ENCODE results near the gene NAT14. TPM values are rescaled to one million over a fixed set of nuclear protein-coding genes. Genes with fewer than 3 reads are reported as not detected.

NAT14 gene
- polyA plus RNA-seq, 10 donors, result 21.1 to 41.2 (median 27.1) TPM

DNA sequence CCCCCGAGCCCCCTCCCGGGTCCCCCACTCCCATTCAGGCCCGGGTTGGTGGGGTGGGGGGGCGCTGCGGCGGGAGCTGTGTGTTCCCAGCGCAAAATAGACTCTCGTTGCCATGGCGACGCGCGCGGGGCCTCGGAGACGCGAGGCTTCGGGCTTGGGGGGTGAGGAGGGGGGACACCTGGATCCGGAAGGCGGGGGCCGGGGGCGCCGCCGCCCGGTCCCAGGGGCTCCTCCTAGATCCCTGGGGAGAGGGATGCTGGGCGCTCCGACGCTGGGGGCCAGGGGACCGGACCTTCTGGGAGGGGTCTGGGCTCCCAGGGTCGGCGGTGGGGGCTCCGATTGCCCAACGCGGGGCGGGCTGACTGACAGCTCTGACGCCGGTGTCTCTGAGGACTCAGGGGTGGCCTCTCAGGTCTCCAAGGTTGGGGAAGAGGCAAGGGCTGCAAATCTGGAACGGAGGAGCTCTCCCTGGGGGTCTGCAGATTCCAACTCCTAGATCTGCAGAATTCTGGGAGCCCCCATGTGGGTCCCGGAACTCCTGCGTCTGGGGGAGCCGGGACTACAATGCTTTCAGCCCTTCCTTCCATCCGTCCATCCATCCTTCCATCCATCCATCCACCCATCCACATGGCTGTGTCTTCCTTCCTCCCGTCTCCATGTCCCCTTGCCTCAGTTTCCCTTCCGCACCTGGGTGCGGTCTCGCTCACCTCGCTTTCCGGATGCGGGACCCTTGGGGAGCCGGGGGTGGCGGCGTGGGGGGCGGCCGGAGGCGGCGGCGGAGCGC, 32.8 kb upstream of the NAT14 start:
- DNase-seq, result no peak

DNA sequence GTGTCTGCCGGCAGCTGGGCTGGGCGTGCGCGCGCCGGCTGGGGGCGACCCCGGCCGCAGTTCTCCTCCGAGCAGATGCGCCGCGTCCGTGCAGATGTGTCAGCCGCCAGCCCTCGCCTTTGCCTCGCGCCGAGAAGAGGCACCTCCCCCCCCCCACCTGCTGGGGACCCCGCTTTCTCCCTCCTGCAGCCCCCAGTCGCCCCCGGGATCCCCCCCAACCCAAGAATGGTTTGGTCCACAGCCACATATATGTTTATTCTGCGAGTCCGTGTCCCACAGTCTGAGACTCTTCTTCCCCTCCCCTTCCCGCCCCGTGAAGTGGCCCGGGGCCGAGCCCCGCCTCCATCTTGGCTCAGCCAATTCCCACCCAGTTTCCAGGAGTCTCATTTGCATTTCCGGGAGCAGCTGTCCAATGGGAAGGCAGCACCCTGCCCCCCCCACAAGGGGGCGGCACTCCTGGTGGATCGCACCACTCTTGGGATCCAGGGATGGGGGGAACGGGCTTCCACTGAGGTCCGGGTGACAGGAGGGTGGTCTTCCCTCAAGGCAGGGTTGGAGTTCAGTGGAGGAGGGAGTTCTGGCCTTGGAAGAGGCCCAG, 32.1 kb upstream of the NAT14 start:
- DNase-seq, result peak; percentile 69 to 94 (median 92)

DNA sequence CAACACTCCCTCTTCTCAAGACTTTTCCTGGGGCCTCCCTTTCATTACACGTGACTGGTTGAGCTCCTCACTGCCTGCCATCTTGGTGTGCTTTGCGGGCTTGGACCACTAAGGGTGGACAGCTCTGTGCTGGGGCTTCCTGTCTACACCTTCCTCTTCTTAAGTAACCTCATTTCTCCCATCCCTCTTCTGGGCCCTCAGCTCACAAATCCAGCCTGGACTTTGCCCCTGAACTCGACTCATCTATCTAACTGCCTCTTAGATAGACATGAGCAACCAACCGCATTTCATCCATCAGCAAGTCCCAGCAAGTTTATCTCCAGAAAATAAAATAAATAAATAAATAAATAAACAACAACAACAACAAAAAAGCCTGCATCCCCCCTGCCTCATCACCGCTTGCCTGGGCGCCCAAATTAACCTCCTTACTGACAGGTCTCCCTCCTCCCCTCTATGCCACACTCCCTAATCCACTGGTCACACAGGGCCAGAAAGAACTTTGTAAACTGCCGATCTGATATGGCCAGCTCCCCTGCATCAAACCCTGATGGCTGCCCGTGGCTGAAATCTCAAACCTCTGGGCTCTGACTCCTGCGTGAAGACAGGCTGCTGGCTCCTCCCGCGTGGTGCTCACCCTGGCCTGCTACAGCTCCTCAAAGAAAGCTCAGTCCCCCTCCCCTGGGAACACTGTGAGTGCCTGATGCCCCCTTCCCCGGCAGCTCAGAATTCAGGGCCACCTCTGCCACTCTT, 31.3 kb upstream of the NAT14 start:
- DNase-seq, result no peak

DNA sequence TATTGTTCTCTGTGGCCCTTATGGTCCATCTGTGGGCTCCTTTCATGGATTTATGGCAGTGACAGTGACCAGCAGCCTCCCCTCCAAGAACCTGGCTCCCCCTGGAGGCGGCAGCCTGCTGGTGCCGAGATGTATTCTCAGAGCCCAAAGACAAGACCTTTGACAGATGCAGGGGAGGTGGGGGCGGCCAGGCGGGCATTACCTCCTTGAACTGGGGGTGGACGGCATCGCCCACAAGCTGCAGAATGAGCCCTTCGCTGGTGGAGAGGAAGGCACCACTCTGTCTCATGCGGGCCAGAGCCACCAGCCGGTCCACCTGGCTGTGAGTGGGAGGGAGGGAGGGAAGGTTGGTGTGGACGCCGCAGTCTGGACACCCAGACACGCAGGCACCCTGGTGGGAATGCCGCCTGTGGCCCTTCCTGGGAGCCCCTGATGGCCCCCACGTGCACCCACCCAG, 30.2 kb upstream of the NAT14 start:
- no peak for DNase-seq

GRCh38 chr19:55455576-55456235, 29.3 kb upstream of the NAT14 start:
- no peak for DNase-seq

DNA sequence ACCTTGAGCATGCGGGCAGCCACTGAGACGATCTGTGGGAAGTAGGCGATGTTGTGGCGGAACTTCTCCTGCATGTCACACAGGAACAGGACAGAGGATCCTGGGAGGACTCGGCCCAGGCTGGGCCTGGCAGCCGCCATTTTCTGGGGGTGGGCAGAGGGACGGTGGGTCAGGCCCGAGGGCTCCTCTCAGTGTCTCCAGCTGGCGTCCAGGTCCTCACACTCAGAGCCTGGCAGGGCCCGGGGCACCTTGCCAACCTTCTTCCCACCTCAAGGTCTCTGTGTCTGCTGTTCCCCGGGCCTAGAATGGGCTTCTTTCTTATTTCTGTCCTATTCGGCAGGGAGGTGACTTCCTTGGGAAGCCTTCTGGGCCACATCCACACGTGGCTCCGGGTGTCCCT, 28.6 kb upstream of the NAT14 start:
- no peak for DNase-seq

- no peak for DNase-seq
Observed at GRCh38 chr19:55457683-55458457, 27.1 kb upstream of the NAT14 start.

GRCh38 chr19:55459551-55459949, 25.4 kb upstream of the NAT14 start:
- DNase-seq, result no peak

GRCh38 chr19:55459950-55460657, 24.9 kb upstream of the NAT14 start:
- DNase-seq, result peak; percentile 27 to 78 (median 60)

GRCh38 chr19:55460670-55461258, 24.2 kb upstream of the NAT14 start:
- DNase-seq, result peak; percentile 80 to 94 (median 92)

- DNase-seq, result peak; percentile 100
Observed at GRCh38 chr19:55461259-55461973, 23.6 kb upstream of the NAT14 start, which contains the start of gene ISOC2. Gene ISOC2, minus strand, starts transcription at chr19:55461642. Its CDS starts 5,156 bp downstream, at chr19:55456486.

- DNase-seq, result no peak
Observed at GRCh38 chr19:55461974-55462626, 22.9 kb upstream of the NAT14 start.

- no peak for DNase-seq
Observed at GRCh38 chr19:55462722-55463121, 22.3 kb upstream of the NAT14 start.

- DNase-seq, result no peak
Observed at GRCh38 chr19:55463583-55464031, 21.4 kb upstream of the NAT14 start.

DNA sequence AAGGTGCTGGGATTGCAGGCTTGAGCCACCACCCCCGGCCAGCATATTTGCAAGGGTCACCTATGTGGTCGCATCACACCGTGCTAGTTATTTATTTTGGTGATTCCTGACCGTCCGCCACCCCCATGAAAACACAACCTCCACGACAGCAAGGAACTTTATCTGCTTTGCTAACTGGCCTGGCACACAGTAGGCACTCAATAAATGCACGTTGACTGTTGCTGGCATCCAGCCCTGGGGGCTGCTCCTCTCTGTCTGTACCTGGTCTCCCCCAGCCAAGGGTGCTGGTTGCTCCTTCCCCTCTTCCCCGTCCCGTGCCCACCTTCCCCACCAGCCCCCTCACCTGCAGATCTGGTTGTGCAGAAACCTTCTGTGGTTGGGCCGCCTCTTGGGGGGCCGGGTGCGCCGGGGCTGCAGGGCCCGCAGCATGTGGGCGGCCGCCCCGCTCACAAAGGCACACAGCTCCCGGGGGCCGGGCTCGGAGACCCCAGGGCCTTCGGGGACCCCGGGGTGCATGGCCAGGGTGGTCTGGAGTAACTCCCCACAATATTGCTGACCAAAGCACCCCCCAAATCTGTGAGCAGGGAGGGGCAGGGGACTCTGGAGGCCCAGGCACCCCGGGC, 20.8 kb upstream of the NAT14 start:
- DNase-seq, result no peak

DNA sequence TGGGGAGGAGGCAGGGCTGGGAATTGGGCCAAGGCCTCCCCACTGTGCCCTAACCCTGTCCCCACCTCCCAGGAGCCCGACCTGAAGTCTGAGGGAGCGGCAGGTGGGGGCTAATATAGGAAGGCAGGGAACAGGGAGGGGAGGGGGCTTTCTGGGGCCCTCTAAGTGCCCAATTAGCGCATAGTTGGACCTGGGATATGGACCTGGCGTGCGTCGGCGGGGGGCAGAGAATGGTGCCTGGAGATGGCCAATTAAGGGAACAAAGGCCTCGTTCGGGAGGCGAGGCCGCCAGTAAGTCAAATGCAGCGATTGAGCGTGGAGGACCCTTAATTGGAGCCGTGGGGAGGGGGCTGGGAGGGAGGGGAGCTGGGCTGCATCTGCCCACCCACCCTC, 20.3 kb upstream of the NAT14 start, which contains the start of gene C19orf85:
Gene C19orf85 (minus strand): TSS at position 90 of the 393 bp plus-strand sequence. CDS start 197 bp downstream, outside the sequence.
- no peak for DNase-seq

DNA sequence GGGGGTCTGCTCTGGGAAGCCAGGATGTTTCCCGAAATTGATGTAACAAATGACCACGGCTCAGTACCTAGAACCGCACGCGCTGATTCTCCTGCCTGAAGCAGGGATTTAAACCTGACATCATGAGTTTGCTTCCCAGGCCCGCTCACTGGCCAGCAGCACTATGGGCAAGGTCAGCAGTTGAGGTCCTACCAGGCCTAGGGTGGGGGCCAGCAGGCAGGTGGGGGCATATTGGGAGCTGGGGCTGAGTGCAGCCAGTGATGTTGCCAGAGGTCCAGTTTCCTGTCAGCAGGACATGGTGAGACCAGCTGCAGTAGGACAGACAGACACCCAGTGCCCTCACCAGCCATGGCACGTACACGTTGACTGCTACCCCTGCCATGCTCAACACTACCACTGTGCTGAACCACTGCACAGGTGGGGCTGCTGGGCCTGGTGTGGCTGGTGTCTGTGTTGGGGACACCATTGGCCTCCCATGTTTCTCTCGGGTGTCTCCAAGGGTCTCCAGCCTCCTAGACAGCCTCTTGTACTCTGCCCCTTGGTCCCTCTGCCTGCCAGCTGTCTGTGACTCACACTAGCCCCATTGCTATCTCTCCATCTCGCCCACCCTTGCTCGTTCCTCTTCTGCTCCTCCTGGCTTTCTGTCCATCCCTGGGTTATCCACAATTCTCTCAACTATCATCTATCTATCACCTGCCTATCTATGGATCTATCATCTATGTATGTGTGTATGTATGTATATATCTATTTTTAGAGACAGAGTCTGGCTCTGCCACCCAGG, 19.3 kb upstream of the NAT14 start:
- DNase-seq, result no peak
